ENCODE measurements around the gene AATK. TPM values are rescaled to one million over a fixed set of nuclear protein-coding genes. Genes with fewer than 3 reads are reported as not detected.

The AATK gene
- total RNA-seq (10 to 100 TPM in 2 of 9 donors, 1 to 10 TPM in 7; 3.6 to 12.0 (median 9.6) TPM), polyA plus RNA-seq (1 to 10 TPM; 1.3 to 3.9 TPM)
- long read RNA-seq, donor 1, partial matches to known transcripts = 1 of 3 reads
- long read RNA-seq, donor 1, other reads (novel, unspliced or antisense) = 2 of 3 reads
- long read RNA-seq, donor 2, partial matches to known transcripts = 3 of 3 reads
- long read RNA-seq, donor 2, other reads (novel, unspliced or antisense) = 0 of 3 reads
- long read RNA-seq, donor 3, partial matches to known transcripts = 2 of 5 reads
- long read RNA-seq, donor 3, other reads (novel, unspliced or antisense) = 3 of 5 reads

GRCh38 chr17:81166033-81166492, at the start of gene AATK:
TSS of gene AATK (minus strand) at chr17:81166221. CDS start at chr17:81165992, 229 bp downstream.
- H3K36me3 ChIP-seq = no peaks in the 10 kb centered on the region
- ATAC-seq = no peak
- peak within 1 kb of the TSS; percentile 16 to 56 (median 48) for H3K4me3 ChIP-seq
- peaks cover 0 to 31% (median 4%) of the 10 kb centered on the region in 9 donors for H3K27me3 ChIP-seq
- no peak for DNase-seq
- no peaks in the 10 kb centered on the region for H3K9me3 ChIP-seq
- peak within 1 kb of the TSS in 5 of 12 donors; percentile 19 to 47 (median 40) for H3K27ac ChIP-seq
- H3K4me1 ChIP-seq = peaks cover 0 to 15% (median 4%) of the 10 kb centered on the region in 12 donors
- TF ChIP-seq POLR2A (IDR thresholded peaks at IDR 0.05) = no peak
- intact Hi-C loops (cut with DNase I) = no loop called here
- 1 to 13% (median 4%) methylated on average over 7 to 61 of the region's 62 CpGs for WGBS, 4 donors

GRCh38 chr17:81213978-81214377, 48.0 kb upstream of the AATK start:
- no peak overlapping the region for H3K4me3 ChIP-seq
- no peaks in the 10 kb centered on the region for H3K9me3 ChIP-seq
- DNase-seq = no peak
- H3K27ac ChIP-seq = no peak overlapping the region
- peaks cover 0 to 5% (median 0%) of the 10 kb centered on the region in 9 donors for H3K36me3 ChIP-seq
- WGBS, 4 donors = 95 to 97% (median 97%) methylated on average over 8 of the region's 8 CpGs
- peaks cover 0 to 9% (median 0%) of the 10 kb centered on the region in 12 donors for H3K4me1 ChIP-seq
- TF ChIP-seq POLR2A (IDR thresholded peaks at IDR 0.05) (no peak), CTCF (IDR thresholded peaks at IDR 0.05) (no peak)
- ATAC-seq = no peak
- intact Hi-C loops (cut with DNase I) = no loop called here
- no peaks in the 10 kb centered on the region for H3K27me3 ChIP-seq

- peaks cover 0 to 6% (median 0%) of the 10 kb centered on the region in 9 donors for H3K36me3 ChIP-seq
- DNase-seq (no peak), ATAC-seq (no peak)
- 87 to 96% (median 93%) methylated on average over 9 of the region's 9 CpGs for WGBS, 4 donors
- H3K27ac ChIP-seq = no peak overlapping the region
- no peak for TF ChIP-seq CTCF (IDR thresholded peaks at IDR 0.05)
- TF ChIP-seq POLR2A (IDR thresholded peaks at IDR 0.05) = no peak
- H3K4me3 ChIP-seq = no peak overlapping the region
- intact Hi-C loops (cut with DNase I) = no loop called here
- H3K9me3 ChIP-seq = no peaks in the 10 kb centered on the region
- H3K27me3 ChIP-seq = no peaks in the 10 kb centered on the region
- H3K4me1 ChIP-seq = peaks cover 0 to 9% (median 0%) of the 10 kb centered on the region in 12 donors
Measured at GRCh38 chr17:81212365-81212764, 46.3 kb upstream of the AATK start.

GRCh38 chr17:81210868-81211267, 44.8 kb upstream of the AATK start:
- WGBS, 4 donors = 69 to 73% (median 70%) methylated on average over 13 to 14 of the region's 14 CpGs
- intact Hi-C loops (cut with DNase I) = no loop called here
- DNase-seq (peak in 1 of 5 donors; percentile 53), ATAC-seq (peak in 2 of 4 donors; percentile 17 to 56)
- no peak overlapping the region for H3K4me3 ChIP-seq
- peak overlapping the region in 1 of 12 donors; percentile 9 for H3K27ac ChIP-seq
- H3K36me3 ChIP-seq = peaks cover 0 to 9% (median 0%) of the 10 kb centered on the region in 9 donors
- peaks cover 0 to 9% (median 0%) of the 10 kb centered on the region in 12 donors for H3K4me1 ChIP-seq
- TF ChIP-seq POLR2A (IDR thresholded peaks at IDR 0.05) (no peak), CTCF (IDR thresholded peaks at IDR 0.05) (peak in 1 of 12 donors; percentile 5)
- no peaks in the 10 kb centered on the region for H3K27me3 ChIP-seq
- H3K9me3 ChIP-seq = no peaks in the 10 kb centered on the region
